Measurements from ENCODE around the gene PIGM.

Gene PIGM

GRCh38 chr1:160007577-160008200 lies 24.1 kb downstream of the PIGM start:
- H3K4me3 ChIP-seq (ENCODE audit: insufficient read depth, low read length, poor library complexity, severe bottlenecking) = no peak overlapping the region
- H3K9ac ChIP-seq (ENCODE audit: low read length) = no peak overlapping the region
- no peak overlapping the region for H3K4me2 ChIP-seq (ENCODE audit: low read depth, low read length, poor library complexity, severe bottlenecking)
- H4K20me1 ChIP-seq (ENCODE audit: low read depth, low read length) = no peaks in the 10 kb centered on the region
- H3K27ac ChIP-seq (ENCODE audit: low read depth, low read length) = no peak overlapping the region
- no peaks in the 10 kb centered on the region for H3K79me2 ChIP-seq (ENCODE audit: insufficient read depth, low read length)
- no peaks in the 10 kb centered on the region for H3F3A ChIP-seq (ENCODE audit: insufficient read depth)
- H3K27me3 ChIP-seq (ENCODE audit: low read length) = no peaks in the 10 kb centered on the region
- no peaks in the 10 kb centered on the region for H3K36me3 ChIP-seq (ENCODE audit: low read length)
- TF ChIP-seq, protein P1, sequence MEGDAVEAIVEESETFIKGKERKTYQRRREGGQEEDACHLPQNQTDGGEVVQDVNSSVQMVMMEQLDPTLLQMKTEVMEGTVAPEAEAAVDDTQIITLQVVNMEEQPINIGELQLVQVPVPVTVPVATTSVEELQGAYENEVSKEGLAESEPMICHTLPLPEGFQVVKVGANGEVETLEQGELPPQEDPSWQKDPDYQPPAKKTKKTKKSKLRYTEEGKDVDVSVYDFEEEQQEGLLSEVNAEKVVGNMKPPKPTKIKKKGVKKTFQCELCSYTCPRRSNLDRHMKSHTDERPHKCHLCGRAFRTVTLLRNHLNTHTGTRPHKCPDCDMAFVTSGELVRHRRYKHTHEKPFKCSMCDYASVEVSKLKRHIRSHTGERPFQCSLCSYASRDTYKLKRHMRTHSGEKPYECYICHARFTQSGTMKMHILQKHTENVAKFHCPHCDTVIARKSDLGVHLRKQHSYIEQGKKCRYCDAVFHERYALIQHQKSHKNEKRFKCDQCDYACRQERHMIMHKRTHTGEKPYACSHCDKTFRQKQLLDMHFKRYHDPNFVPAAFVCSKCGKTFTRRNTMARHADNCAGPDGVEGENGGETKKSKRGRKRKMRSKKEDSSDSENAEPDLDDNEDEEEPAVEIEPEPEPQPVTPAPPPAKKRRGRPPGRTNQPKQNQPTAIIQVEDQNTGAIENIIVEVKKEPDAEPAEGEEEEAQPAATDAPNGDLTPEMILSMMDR (IDR thresholded peaks at IDR 0.05; ENCODE audit: insufficient read depth, low read length, poor library complexity, severe bottlenecking) = peak; percentile 59
- TF ChIP-seq EZH2phosphoT487 (conservative IDR thresholded peaks at IDR 0.05; ENCODE audit: low read length) = no peak
- H3K9me3 ChIP-seq (ENCODE audit: insufficient read depth, low read length) = no peaks in the 10 kb centered on the region
- H3K9me2 ChIP-seq (replicated peaks; ENCODE audit: insufficient read depth, low read length) = no peaks in the 10 kb centered on the region
- no peak overlapping the region for H2AFZ ChIP-seq (ENCODE audit: low read depth, low read length, severe bottlenecking)

- Histone ChIP-seq H3K79me2 (ENCODE audit: insufficient read depth, low read length) (no peaks in the 10 kb centered on the region), H4K20me1 (ENCODE audit: low read depth, low read length) (no peaks in the 10 kb centered on the region), H3K36me3 (ENCODE audit: low read length) (no peaks in the 10 kb centered on the region), H3F3A (ENCODE audit: insufficient read depth) (no peaks in the 10 kb centered on the region), H3K9ac (ENCODE audit: low read length) (no peak overlapping the region), H3K9me3 (ENCODE audit: insufficient read depth, low read length) (no peaks in the 10 kb centered on the region), H3K4me3 (ENCODE audit: insufficient read depth, low read length, poor library complexity, severe bottlenecking) (no peak overlapping the region), H3K27me3 (ENCODE audit: low read length) (no peaks in the 10 kb centered on the region), H3K9me2 (replicated peaks; ENCODE audit: insufficient read depth, low read length) (no peaks in the 10 kb centered on the region), H3K4me2 (ENCODE audit: low read depth, low read length, poor library complexity, severe bottlenecking) (no peak overlapping the region), H3K27ac (ENCODE audit: low read depth, low read length) (no peak overlapping the region), H2AFZ (ENCODE audit: low read depth, low read length, severe bottlenecking) (no peak overlapping the region)
- TF ChIP-seq, protein P1 (IDR thresholded peaks at IDR 0.05; ENCODE audit: insufficient read depth, low read length, poor library complexity, severe bottlenecking) = peak; percentile 79
- no peak for TF ChIP-seq EZH2phosphoT487 (conservative IDR thresholded peaks at IDR 0.05; ENCODE audit: low read length)
Observed at GRCh38 chr1:160006312-160006940, 25.4 kb downstream of the PIGM start.

GRCh38 chr1:160005070-160005469 lies 26.7 kb downstream of the PIGM start:
- TF ChIP-seq EZH2phosphoT487 (conservative IDR thresholded peaks at IDR 0.05; ENCODE audit: low read length) = no peak
- TF ChIP-seq, protein P1 (IDR thresholded peaks at IDR 0.05; ENCODE audit: insufficient read depth, low read length, poor library complexity, severe bottlenecking) = no peak

More at GRCh38 chr1:160005070-160005469, 26.7 kb downstream of the PIGM start:
- H3K9me3 ChIP-seq (ENCODE audit: insufficient read depth, low read length) = no peaks in the 10 kb centered on the region
- H3K9me2 ChIP-seq (replicated peaks; ENCODE audit: insufficient read depth, low read length) = no peaks in the 10 kb centered on the region
- no peak overlapping the region for H3K4me2 ChIP-seq (ENCODE audit: low read depth, low read length, poor library complexity, severe bottlenecking)
- H3K36me3 ChIP-seq (ENCODE audit: low read length) = no peaks in the 10 kb centered on the region
- no peak overlapping the region for H3K4me3 ChIP-seq (ENCODE audit: insufficient read depth, low read length, poor library complexity, severe bottlenecking)
- H2AFZ ChIP-seq (ENCODE audit: low read depth, low read length, severe bottlenecking) = no peak overlapping the region
- no peaks in the 10 kb centered on the region for H3K27me3 ChIP-seq (ENCODE audit: low read length)
- H3K79me2 ChIP-seq (ENCODE audit: insufficient read depth, low read length) = no peaks in the 10 kb centered on the region
- no peaks in the 10 kb centered on the region for H3F3A ChIP-seq (ENCODE audit: insufficient read depth)
- no peaks in the 10 kb centered on the region for H4K20me1 ChIP-seq (ENCODE audit: low read depth, low read length)
- H3K27ac ChIP-seq (ENCODE audit: low read depth, low read length) = no peak overlapping the region
- no peak overlapping the region for H3K9ac ChIP-seq (ENCODE audit: low read length)
